Measurements from ENCODE around the gene CALHM1.
"Not testable (repeated sequence)": the region's sequence is repeated elsewhere in the genome, so short reads cannot be mapped to it uniquely, and the experiment has no call there.

Gene CALHM1

DNA sequence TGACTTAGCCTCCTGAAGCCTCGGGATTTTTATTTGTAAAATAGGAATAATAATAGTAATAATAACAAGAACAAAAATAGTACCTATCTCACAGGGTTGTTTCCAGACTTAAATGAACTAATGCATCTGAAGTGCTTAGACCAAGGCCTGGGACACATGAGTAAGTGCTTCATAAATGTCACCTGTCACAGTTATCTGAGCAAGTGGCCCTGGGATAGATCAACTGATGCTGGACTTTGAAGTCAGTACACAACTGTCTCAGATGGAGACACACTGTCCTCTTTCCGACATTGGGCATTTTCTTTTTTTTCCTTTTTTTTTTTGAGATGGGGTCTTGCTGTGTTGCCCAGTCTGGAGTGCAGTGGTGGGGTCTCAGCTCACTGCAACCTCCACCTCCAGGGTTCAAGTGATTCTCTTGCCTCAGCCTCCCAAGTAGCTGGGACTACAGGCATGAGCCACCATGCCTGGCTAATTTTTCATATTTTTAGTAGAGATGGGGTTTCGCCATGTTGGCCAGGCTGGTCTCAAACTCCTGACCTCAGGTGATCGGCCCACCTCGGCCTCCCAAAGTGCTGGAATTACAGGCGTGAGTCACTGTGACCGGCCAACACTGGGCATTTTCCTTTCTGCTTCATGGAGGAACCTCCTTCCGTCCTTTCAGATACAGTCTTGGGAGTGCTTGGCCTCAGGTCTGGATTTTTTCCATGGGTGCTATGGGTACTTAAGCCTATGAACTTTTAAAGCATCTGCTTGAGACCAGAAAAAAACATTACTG, 28.1 kb upstream of the CALHM1 start:
- DNase-seq (ENCODE audit: low read depth in 3 of 3), result not testable (repeated sequence)

DNA sequence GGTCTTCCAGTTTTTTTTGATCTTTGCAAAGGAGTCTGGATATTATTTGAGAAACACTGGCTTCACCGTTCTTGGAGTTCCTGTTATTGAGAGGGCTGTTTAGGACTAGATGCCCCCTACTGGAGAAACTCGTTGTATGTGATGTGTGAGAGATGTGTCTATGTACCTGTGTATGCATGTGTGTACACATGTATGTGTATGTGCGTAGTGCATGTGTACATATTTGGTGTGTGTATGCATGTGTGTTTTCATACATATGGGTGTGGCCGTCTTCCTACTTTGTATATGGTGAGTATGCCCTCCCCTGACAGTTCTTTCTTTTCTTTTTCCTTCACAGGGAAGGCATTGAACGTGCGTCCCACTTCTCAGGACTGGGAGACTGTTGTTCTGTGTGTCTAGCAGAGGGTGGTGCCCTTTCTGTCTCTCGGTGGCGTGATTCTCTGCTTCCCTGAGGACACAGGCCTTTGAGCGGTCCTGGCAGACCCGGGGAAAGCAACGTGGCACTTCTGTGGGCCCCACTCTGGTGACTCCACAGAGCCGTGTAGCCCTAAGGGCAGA, 23.4 kb upstream of the CALHM1 start:
- DNase-seq (ENCODE audit: low read depth in 3 of 3), result no peak

DNA sequence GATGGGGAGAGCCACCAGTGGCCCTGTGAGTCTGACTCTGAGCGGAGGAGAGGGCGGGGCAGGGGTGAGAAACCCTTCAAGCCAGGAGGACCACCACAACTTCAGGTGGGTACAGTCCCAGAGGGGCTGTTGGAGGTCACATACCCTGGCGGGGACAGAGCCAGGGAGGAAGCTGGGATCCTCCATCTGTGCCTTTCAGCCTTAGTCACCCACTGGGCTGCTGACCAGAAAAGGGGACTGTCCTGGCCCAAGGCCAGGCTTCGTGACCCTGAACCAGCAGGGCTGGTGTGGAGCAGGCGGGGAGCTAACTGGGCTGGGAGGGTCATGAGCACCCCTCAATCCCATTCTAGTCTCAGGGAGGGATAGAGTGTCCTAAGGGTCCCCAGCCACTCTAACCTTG, 21.8 kb upstream of the CALHM1 start:
- DNase-seq (ENCODE audit: low read depth in 3 of 3), result no peak

DNA sequence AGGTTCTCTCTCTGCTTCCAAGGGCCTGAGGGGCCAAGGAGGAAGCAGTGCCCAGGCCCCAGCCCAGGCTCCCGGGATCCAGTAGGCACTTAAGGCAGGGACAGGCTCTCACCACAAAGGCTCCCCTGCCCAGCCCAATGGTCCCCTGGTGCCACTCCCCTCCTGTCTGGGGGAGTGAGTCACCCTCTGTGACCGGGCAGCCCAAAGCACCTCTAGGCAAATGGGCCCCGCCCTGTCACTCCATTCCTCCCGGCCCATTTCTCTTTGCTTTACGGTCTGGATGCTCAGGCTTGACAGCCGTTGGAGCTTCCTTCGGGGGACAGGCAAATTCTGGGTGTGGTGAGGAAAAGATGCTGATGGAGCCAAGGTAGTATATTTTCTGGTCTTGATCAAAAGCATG, 20.4 kb upstream of the CALHM1 start, which contains the start of gene CALHM3:
TSS of gene CALHM3 (minus strand) at position 106 of the 400 bp plus-strand sequence. CDS start 208 bp downstream, outside the sequence.
- DNase-seq (ENCODE audit: low read depth in 3 of 3), result no peak

DNA sequence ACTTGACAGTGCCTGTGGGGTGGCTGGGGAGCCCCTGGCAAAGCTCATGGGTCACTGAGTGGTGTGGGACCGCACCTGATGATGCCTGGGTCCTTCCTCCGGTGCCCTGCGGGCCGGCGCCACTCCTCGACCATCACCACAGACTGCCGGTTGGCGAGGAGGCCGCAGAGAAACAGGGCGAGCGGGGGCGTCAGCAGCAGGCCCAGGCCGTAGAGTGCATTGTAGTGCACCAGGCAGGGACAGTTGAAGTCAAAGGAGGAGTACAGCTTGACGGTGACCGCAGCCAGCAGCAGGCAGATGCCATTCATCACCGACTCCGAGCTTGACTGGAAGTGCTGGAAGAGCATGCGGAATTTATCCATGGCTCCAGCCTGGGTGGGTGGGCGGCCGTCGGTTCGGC, 20.0 kb upstream of the CALHM1 start:
- no peak for DNase-seq (ENCODE audit: low read depth in 3 of 3)

DNA sequence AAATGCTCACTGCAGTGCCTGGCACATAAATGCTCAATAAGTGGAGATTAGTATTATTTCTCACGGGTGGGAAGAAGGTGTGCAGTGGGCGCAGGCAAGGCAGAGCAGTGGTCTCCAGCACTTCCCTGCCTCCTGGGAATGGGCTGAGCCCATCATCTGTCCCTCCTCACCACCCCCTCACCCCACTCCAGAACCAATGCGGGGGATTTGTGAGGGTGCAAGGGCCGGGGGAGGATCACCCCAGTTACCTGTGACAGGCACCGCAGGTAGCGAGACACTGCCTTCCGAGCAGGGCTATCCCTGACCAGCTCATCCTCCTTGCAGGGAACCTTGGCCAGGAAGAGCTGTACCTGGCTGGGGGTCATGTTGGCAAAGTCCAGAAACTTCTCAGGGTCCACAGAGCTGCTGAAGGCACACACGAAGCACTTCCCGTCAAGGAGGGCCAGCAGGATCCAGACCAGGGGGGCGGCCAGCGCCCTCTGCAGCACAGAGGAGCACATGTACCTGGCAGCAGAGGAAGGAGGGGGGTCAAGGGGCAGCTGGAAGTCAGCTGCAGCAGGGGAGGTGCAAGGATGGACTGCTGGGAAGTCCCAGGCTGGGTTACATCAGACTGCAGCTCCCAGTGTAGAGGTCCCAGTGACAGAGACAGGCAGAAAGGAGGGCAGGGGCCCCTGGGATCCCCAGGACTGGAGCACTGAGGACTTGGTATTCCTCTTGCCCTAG, 17.5 kb upstream of the CALHM1 start:
- no peak for DNase-seq (ENCODE audit: low read depth in 3 of 3)

DNA sequence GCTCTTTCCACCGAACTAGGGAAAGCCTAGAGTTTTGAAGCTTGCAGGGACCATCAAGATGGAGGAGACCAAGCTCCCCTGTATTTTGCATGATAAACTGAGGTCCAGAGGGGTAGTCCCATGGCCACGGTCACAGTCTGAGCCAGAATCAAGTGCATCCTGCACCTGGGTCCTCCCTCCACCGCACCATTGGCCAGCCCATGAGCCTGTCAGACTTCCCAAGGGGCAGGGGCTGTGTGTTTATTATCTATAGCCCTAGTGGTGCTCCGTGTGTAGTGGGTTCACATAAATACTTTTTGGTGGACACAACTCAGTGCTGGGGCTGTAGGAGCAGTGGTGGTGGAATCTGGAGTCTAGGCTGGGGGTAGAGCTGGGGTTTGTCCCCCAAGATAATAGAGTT, 16.7 kb upstream of the CALHM1 start:
- no peak for DNase-seq (ENCODE audit: low read depth in 3 of 3)

DNA sequence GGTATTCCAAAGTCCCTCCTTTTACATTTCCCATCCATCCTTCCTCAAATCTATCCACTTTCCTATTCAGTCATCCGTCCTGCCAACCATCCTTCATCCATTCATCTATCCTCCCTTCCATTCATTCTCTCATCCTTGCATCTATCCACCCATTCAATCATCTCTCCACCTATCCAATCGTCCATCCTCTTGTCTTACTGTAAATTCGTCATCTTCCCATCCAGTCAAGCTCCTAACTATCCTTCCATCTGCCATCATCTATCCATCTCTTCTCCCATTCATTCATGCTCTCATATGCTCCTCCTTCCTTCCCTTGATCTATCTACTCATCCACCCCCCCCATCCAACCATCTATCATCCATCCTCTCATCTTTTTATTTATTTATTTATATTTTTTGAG, 15.4 kb upstream of the CALHM1 start:
- DNase-seq (ENCODE audit: low read depth in 3 of 3), result no peak

DNA sequence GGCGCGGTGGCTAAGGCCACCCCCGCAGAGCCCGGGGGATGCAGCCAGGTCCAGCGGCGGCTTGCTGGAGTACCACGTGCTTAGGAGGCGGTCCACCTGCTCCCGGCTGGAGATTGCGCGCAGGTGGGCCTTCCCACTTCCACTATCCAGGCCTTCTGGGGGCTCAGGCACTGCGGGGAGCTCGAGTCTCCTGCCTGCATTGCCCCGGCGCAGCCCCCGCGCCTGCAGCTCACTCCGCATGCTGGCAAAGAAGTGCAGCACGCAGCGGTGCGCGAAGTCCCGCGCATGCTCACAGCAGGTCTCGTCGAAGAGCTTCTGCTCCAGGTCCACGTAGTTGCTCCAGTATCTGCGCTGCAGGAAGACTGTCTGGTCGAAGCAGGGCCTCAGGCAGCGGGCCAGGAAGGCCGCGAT, 14.6 kb upstream of the CALHM1 start:
- no peak for DNase-seq (ENCODE audit: low read depth in 3 of 3)

DNA sequence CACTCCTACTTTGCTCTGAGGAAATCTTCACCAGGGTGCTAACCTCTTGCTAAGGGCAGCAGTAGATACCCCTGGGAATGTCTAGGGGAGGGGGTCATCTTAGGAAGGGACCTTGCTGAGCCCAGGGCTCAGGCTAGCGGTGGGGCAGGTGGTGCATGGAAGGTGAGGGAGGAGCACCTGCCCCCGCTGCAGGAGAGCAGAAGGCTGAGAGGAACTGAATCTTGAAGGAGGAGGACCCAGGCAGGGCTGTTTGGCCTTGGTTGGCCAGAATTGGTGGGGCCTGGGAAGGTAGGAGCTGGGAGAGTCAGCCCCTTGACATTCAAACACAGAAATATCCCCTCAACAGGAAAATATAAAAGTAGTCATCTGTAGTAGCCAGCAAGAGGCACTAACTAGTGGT, 13.3 kb upstream of the CALHM1 start:
- DNase-seq (ENCODE audit: low read depth in 3 of 3), result no peak

DNA sequence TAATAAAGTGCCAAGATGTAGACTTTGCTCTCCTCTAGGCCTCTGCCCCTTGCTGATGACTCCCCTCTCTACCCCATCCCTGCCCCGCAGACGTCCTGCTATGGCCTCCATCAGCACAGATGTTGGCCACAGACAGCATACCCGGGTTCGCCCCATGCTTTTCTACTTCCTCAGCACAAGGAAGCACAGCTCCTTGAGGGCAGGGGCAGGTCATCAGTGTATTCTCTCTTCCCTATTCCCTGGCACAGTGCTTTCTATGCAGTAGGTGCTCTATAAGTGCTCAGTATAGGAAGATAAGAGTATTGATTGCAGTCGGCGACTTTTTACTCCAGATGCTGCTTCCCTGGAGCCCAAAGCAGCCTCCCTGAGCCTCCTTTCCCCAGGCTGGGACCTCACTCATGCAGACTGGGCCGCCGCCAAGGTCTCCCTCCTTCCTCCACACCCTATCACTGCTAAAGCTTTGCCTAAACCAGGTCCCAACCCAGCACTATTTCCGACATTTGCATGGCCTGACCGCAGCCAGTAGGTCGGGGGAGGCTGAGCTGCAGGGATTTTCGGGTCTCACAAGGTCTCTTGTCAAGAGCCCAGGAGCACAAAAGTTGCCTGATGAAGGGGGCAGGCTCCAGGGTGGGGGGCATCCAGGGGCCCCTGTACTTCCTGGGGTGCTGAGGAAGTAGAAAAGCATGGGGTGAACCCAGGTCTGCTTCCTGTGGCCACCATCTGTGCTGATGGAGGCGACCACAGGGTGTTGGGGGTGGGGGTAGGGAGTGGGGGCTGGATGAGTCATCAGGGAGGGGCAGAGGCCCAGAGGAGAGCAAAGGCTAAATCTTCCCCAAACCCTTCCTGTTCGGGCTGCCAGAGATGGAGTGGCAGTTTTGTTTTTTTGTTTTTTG, 12.3 kb upstream of the CALHM1 start:
- DNase-seq (ENCODE audit: low read depth in 3 of 3), result peak in 1 of 3 experiments; percentile 37

DNA sequence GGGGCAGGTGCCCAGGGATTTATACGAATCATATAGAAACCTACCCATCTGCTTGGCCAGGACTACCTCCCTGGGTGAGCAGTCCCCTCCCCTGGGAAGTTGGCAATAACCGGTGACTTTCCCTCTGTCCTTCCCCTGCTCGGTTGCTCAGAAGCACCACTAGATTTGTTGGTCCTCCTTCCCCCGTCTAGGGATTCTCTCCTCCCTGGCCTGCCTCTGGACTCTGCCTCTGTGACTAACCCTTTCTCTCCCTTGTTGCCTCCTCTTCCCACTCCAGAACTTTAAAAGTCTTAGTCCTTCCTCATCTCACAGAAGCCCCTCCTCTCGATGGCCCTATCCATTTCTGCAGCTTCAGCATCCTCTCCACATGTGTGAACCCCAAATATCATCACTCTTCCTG, 10.5 kb upstream of the CALHM1 start:
- no peak for DNase-seq (ENCODE audit: low read depth in 3 of 3)

DNA sequence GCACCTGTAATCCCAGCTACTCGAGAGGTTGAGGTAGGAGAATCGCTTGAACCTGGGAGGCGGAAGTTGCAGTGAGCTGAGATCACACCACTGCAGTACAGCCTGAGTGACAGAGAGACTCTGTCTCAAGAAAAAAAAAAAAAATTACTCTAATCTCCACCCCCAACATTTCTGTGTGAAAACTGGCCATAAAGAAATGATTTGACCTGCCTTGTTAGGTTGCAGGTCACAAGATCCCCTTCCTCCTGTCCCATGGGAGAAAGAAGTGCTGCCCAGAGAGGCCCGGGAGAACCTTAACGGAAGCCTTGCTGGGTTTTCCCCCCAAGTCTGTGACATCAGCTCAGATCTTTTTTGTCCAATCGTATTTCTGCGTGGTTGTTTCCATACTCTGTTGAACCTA, 8.7 kb upstream of the CALHM1 start:
- no peak for DNase-seq (ENCODE audit: low read depth in 3 of 3)

DNA sequence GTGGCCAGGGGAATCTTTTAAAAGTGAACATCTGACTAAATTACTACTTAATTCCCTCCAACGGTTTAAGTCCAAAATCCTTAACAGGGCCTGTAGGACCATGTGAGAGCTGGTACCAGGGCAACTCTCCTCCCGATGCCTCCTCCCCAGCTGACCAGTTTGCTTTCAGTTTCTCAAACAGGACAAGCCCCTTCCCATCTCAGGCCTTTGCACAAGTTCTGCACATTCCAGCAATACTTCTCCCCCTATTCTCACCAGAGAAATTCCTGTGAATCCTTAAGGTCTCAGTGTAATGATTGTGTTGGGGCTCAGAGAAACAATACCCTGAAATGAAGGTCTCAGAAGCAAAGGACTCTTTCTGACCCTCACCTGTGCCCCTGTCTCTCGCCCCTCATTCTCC, 8.0 kb upstream of the CALHM1 start:
- no peak for DNase-seq (ENCODE audit: low read depth in 3 of 3)

DNA sequence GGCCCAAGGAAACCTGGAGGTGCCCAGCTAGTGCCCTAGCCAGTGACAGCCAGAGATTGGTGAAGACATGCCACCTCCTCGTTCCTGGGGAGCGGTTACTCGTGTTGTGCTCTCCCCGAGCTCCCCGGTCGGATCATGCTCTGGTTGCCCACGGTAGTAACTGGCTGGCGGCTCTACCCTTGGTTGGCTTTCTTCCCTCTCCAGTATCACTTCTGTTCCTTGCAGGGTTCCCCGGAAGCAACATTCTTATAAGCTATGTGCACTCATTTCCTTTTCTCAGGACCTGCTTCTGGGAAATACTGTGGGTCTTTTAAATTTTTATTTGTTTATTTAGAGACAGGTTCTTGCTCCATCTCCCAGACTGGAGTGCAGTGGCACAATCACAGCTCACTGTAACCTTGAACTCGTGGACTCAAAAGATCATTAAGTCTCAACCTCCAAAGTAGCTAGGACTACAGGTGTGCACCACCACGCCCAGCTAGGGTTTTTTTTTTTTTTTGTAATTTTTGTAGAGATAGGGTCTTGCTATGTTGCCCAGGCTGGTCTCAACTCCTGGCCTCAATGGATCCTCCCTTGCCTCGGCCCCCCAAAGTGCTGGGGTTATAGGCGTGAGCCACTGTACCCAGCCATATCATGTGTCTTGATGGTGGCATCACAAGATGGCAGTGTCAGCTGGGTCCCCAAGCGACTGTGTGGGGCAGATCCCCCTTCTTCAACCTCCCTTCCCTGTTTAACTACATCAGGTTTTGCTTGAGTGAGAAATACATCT, 6.9 kb upstream of the CALHM1 start:
- DNase-seq (ENCODE audit: low read depth in 3 of 3), result no peak

DNA sequence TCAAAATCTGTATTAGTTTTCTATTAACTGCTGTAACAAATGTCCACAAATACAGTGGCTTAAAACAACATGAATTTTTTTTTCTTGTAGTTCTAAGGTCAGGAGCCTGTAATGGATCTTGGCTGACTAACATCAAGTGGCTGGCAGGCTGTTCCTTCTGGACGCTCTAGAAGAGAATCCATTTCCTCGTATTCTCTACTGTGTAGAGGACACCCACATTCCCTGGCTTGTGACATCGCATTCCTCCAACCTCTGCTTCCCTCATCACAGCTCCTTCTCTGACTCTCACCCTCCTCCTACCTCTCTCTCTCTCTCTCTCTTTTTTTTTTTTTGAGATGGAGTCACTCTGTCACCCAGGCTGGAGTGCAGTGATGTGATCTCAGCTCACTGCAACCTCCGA, 4.8 kb upstream of the CALHM1 start:
- no peak for DNase-seq (ENCODE audit: low read depth in 3 of 3)

DNA sequence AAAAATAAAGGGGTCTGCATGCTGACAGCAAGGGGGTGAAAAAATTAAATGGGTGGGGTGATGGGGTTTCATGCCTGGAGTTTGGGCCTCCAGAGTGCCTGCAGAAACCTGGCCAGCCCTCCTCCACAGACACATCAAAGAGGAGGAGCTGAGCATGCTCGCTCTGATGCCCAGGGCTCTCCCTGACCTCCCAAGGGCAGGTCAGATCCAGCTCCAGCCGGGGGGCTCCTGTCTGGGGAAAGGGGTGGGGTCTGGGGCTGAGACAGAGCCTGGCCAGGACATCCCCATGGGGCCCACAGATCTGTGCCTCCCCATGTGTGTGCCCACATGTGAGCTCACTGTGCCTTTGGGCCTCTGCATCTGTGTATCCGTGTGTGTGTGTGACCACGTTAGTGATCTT, 915 bp upstream of the CALHM1 start:
- DNase-seq (ENCODE audit: low read depth in 3 of 3), result no peak

DNA sequence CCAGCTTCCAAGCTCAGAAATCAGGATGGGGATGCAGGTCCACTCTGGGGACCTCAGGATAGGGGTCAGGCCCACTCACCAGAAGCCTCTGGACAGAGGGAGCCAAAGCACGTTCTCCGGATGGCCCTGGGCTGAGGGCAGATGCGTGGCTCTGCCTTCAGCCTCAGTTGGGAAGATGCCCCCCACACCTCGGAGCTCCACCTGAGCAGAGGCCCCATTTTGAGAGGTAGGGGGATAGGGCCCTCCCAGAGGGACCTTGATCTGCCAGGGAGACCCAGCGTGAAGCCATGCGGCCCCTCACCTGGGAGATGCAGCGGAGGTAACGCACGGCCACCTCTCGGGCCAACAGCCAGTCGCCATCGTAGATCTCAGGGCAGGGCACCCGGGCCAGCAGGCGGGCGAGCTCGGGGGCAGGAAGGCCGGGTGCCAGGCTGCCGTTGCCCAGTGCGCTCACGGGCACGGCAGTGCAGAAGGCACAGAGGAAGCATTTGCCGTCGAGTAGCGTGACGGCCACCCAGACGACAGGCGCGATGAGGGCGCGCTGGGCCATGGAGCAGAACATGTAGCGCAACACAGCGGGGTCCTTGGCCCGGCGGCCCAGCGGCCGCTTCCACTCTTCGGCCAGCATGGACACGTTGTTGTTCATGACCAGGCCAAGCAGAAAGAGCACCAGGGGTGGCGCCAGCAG, 660 bp downstream of the CALHM1 start:
- no peak for DNase-seq (ENCODE audit: low read depth in 3 of 3)

DNA sequence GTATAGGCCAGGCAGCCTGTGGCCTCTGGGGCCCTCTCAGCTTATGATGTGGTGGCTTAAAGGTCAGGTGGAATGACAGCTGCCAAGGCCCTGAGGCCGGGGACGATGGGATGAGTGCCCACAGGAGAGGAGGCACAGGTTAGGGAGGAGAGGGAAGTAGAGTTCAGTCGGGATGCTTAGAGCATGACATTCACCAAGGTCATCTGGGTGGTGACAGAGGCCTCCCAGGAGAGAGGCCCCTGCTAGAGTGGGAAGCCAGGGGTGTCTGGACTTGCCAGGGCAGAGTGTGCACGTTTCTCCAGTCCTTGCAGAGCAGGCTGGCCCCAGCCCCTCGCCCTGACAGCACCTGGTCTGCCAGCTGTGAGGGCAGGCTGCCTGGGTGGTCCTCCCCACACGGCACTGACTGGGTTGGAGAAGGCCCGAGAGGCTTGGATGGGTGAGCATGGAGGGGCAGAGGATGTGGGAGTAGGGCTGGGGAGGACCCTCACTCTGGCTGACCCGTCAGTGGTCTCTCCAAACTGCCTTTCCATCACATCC, 1.5 kb downstream of the CALHM1 start:
- DNase-seq (ENCODE audit: low read depth in 3 of 3), result no peak

DNA sequence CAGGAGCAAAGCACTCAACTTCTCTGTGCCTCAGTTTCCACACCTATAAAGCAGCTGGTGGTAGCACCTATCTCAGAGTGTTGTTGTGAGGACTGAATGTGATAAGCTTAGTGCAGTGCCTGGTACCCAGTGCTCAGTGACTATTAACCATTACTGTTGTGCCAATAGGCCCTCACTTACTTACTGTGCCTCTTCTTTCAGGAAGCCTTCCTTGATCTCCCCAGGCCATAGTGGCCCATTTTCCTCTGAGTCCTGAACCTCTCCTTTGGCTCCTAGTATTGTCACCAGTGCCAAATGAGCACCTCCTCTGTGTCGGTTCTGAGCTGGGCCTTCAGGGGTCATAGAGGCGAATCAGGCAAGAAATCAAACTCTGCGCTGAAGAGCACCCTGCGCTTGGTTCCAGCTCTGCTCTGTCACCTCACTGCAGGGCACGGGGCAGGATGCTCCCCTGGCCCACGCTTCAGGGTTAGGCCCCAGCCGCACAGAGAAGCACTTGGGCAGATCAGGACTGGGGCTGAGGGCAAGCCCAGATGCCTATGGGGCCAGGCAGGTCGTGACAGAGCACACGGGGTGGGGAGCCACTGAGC, 2.5 kb downstream of the CALHM1 start:
- DNase-seq (ENCODE audit: low read depth in 3 of 3), result no peak
